ENCODE data around the gene MRPS14. TPM values are rescaled to one million over a fixed set of nuclear protein-coding genes. Genes with fewer than 3 reads are reported as not detected.

The MRPS14 gene
- total RNA-seq, 1 experiment from 2014 or later = 21.3 TPM

Other genes with a start within 250 kb of the MRPS14 start
- 282 and 610 TPM in 2 replicates for gene CACYBP, start 23.5 kb downstream of the MRPS14 start, total RNA-seq (2014; rRNA removed; shearing (Covaris generic))
- 0.29 TPM in 1 of 2 replicates, not detected in the other for gene TNN, start 44.4 kb upstream of the MRPS14 start, total RNA-seq (2014; rRNA removed; shearing (Covaris generic))
- gene KIAA0040, start 169.4 kb upstream of the MRPS14 start, total RNA-seq (2014; rRNA removed; shearing (Covaris generic)) = 4.7 TPM in 2 replicates